Esophagus squamous epithelium (tissue), 5 donors: ENCODE data around the gene OCA2. TPM values are rescaled to one million over a fixed set of nuclear protein-coding genes. Genes with fewer than 3 reads are reported as not detected.

Experiments used
- DNase-seq: peaks from one replicate; lab custom pipeline; 2025; lab: John Stamatoyannopoulos, UW
- H3K27ac ChIP-seq, 4 donors: fragments of 200-600 bp; sonication (generic); one replicate each; pipeline ENCODE4 v1.5.1; 2016 to 2019; ENCODE audit warnings: mild to moderate bottlenecking in 1 of 4
- H3K27me3 ChIP-seq, 4 donors: fragments of 200-600 bp; sonication (generic); 1 replicate in 3 of 4; 2 replicates in 1 of 4; pipeline versions ENCODE4 v1.5.1 to v1.6.0; 2017 to 2021; ENCODE audit warnings: antibody characterized with exemption in 1 of 4
- H3K36me3 ChIP-seq, 3 donors: fragments of 200-600 bp; sonication (generic); one replicate each; pipeline ENCODE4 v1.5.1; 2016 to 2019
- H3K4me1 ChIP-seq, 3 donors: fragments of 200-600 bp; sonication (generic); one replicate each; pipeline ENCODE4 v1.5.1; 2017 to 2019
- H3K4me3 ChIP-seq, 4 donors: fragments of 200-600 bp; sonication (generic); 1 replicate in 3 of 4; 2 replicates in 1 of 4; pipeline ENCODE4 v1.5.1; 2016 to 2019; ENCODE audit warnings: mild to moderate bottlenecking in 2 of 4, moderate library complexity in 1 of 4
- H3K9me3 ChIP-seq, 3 donors: fragments of 200-600 bp; sonication (generic); one replicate each; pipeline ENCODE4 v1.5.1; 2016 to 2019
- POLR2A ChIP-seq, 4 donors: fragments of 450-650 bp; IDR thresholded peaks; one replicate each; pipeline ENCODE4 v1.6.1; 2017; ENCODE audit warnings: antibody characterized with exemption in 4 of 4, mild to moderate bottlenecking in 4 of 4, moderate library complexity in 3 of 4
- WGBS, 2 donors: methylation state at CpG; one replicate each; pipeline ENCODE4 v1.1.5; 2018; 5-methylcytosine and 5-hydroxymethylcytosine counted together
- intact Hi-C: fragments of 100-400 bp; cut with DNase I; formaldehyde crosslinking; loops from one replicate; pipeline ENCODE4 v1.15.0; 2022
- total RNA-seq, 4 donors: library from RNA; depleted of rRNA; stranded (reverse); fragments of >200 nt; gene quantifications; one replicate each; pipeline ENCODE4 v1.1.0, GENCODE V29; 2016
- TF ChIP-seq, protein P1 (sequence below), 6 experiments: fragments of 450-650 bp in 4 of 6; fragments of 200-600 bp in 2 of 6; sonication (generic) in 2 of 6; IDR thresholded peaks; one replicate each; pipeline ENCODE4 v1.5.1; 2016 to 2019; ENCODE audit warnings: antibody characterized with exemption in 6 of 6, mild to moderate bottlenecking in 4 of 6, moderate library complexity in 4 of 6
- donor health status: DM: yes; HTN: yes; CAD: no.

The OCA2 gene
- total RNA-seq, 4 donors from 2014 or later = 1.7 to 5.5 (median 4.6) TPM

DNA sequence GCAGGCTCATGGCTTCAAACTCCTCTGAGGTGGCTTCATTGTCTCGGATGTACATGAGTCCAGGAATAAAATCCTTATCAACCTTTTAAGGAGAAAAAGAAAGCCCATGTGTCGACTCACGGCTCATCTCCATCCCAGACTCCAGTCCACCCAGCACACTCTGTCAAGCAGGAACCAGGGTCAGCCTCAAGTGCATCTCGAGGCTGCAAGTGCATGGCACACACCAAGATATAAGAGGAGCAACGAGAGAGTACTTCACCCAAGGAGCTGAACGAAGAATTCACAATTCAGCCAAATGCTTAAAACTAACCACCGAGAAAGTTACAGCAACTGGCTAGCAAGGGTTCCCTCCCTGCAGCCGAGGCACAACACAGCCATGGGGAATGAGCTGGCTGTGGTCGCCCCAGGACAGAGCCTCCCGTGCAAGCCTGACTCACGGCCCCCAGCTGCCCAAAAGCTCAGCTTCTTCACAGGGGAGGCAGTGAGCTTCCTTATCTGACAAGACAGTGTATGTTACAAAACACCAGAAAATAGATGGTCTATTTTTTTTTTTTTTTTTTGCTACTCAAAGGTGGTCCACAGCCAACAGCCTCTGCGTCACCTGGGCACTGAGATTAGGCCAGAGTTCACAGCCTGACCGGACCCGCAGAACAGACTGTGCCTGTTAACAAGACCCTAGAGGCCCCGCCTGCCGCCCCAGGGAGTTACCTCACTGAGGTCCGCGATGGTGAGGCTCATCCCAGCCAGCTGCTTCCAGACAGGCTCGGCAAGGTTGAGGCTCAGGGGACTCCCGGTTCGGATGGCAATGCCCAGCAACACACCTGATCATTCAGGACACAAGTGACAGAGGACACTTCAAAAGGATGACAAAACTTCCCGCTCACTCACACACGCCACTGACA, 15.9 kb upstream of the OCA2 start:
- H3K36me3 ChIP-seq = peaks cover 8 to 95% (median 28%) of the 10 kb centered on the region in 3 donors
- H3K27ac ChIP-seq = no peak overlapping the region
- WGBS, 2 donors = 90 to 98% methylated on average over 14 to 18 of the region's 23 CpGs
- H3K4me3 ChIP-seq = no peak overlapping the region
- no peaks in the 10 kb centered on the region for H3K9me3 ChIP-seq
- no peaks in the 10 kb centered on the region for H3K27me3 ChIP-seq
- DNase-seq = no peak
- peaks cover 0 to 7% (median 0%) of the 10 kb centered on the region in 3 donors for H3K4me1 ChIP-seq
- TF ChIP-seq, protein P1, sequence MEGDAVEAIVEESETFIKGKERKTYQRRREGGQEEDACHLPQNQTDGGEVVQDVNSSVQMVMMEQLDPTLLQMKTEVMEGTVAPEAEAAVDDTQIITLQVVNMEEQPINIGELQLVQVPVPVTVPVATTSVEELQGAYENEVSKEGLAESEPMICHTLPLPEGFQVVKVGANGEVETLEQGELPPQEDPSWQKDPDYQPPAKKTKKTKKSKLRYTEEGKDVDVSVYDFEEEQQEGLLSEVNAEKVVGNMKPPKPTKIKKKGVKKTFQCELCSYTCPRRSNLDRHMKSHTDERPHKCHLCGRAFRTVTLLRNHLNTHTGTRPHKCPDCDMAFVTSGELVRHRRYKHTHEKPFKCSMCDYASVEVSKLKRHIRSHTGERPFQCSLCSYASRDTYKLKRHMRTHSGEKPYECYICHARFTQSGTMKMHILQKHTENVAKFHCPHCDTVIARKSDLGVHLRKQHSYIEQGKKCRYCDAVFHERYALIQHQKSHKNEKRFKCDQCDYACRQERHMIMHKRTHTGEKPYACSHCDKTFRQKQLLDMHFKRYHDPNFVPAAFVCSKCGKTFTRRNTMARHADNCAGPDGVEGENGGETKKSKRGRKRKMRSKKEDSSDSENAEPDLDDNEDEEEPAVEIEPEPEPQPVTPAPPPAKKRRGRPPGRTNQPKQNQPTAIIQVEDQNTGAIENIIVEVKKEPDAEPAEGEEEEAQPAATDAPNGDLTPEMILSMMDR (IDR thresholded peaks at IDR 0.05) = no peak
- TF ChIP-seq POLR2A (IDR thresholded peaks at IDR 0.05) = no peak
- intact Hi-C loops = no loop called here

DNA sequence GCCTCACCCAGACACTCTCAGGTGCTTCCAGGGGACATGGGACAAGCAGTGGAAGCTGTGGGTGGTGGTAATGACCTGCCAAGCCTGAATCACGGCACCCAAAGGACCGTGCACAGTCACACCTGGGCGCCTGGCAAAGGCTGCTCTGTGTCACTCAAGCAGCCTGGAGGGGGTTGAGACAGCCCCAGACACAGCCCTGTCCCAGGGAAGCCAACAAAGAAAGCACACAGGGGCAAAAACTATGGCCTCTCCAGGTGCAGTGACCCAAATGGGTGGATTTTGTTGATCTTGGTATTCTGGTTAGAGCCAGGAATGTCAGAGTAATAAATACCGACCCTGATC, 15.0 kb upstream of the OCA2 start:
- no peak for DNase-seq
- WGBS, 2 donors = 93 to 100% methylated on average over 1 to 4 of the region's 4 CpGs
- Histone ChIP-seq H3K27ac (no peak overlapping the region), H3K4me3 (no peak overlapping the region), H3K36me3 (peaks cover 8 to 86% (median 26%) of the 10 kb centered on the region in 3 donors), H3K4me1 (peaks cover 0 to 9% (median 0%) of the 10 kb centered on the region in 3 donors), H3K9me3 (no peaks in the 10 kb centered on the region), H3K27me3 (no peaks in the 10 kb centered on the region)
- TF ChIP-seq POLR2A (IDR thresholded peaks at IDR 0.05) = no peak
- TF ChIP-seq, protein P1 (IDR thresholded peaks at IDR 0.05) = no peak
- intact Hi-C loops = no loop called here

DNA sequence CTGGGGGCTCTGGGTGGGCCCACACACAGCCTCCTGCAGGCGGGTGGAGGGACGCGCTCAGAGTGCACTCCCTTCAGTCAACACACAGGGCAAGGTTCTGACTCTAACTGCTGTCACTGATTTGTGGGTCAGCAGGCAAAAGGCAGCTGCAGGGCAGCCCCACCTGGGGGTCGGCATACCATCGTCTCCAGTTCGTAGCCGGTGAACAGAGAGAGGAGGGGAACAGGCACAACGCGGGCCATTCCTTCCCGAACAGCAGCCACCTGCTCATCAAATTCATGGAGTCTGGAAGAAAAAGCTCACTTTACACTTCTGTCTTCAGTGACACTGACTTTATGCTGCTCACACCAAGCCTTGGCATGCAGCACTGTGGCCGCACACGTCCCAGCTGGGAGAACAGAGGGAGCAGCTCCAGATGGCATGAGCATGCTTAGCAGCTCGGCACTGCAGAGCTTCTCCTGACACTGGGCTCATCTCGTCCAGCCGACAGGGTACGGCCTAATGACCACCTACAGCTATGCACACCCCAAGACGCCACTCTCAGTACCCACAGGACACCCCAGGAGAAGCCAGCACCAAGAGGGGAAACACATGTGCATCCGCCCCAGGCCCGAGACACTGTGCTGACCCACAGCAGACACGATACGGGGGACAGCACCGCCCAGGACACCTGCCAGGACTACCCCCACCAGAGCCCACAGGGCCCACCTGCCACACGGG, 14.4 kb upstream of the OCA2 start:
- DNase-seq = no peak
- H3K27ac ChIP-seq = no peak overlapping the region
- no peaks in the 10 kb centered on the region for H3K27me3 ChIP-seq
- intact Hi-C loops = no loop called here
- no peak overlapping the region for H3K4me3 ChIP-seq
- TF ChIP-seq POLR2A (IDR thresholded peaks at IDR 0.05) = no peak
- TF ChIP-seq, protein P1 (IDR thresholded peaks at IDR 0.05) = no peak
- H3K36me3 ChIP-seq = peaks cover 8 to 81% (median 26%) of the 10 kb centered on the region in 3 donors
- 100% methylated on average over 1 of the region's 23 CpGs; no CpG with 5 or more reads in 1 of the 2 donors for WGBS, 2 donors
- H3K9me3 ChIP-seq = no peaks in the 10 kb centered on the region
- peaks cover 0 to 9% (median 0%) of the 10 kb centered on the region in 3 donors for H3K4me1 ChIP-seq

DNA sequence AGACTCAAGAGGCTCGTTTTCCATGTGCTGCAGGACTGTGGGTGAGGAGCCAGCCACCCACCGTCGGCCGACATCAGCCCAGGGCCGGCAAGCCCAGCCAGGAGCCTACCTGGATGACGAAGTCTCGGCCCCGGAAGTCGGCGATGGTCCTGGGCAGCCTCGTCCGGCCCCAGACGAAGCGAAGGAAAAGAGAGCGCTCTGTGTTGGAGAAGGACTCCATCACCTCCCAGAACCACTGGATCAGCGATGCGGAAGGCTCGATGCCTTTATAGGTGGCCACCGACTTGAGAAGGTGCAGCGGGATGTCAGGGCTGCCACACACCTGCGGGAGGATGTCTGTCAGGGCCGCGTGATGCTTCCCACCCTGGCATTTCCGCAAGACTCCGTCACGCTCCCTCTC, 13.8 kb upstream of the OCA2 start:
- intact Hi-C loops = no loop called here
- H3K4me1 ChIP-seq = peaks cover 0 to 9% (median 0%) of the 10 kb centered on the region in 3 donors
- WGBS, 2 donors = 94 to 95% methylated on average over 17 to 21 of the region's 26 CpGs
- no peak for DNase-seq
- no peaks in the 10 kb centered on the region for H3K9me3 ChIP-seq
- no peaks in the 10 kb centered on the region for H3K27me3 ChIP-seq
- H3K4me3 ChIP-seq = no peak overlapping the region
- H3K27ac ChIP-seq = no peak overlapping the region
- H3K36me3 ChIP-seq = peaks cover 7 to 75% (median 26%) of the 10 kb centered on the region in 3 donors
- TF ChIP-seq, protein P1 (IDR thresholded peaks at IDR 0.05) = no peak
- no peak for TF ChIP-seq POLR2A (IDR thresholded peaks at IDR 0.05)
